Duodenal mucosa (tissue), 2 donors: ENCODE data around the gene KRTAP27-1.

Experiments
- H3K27ac ChIP-seq: one replicate; pipeline ENCODE4 v1.7.0; 2013; ENCODE audit warnings: low read depth, low read length
- H3K27me3 ChIP-seq, 2 donors: one replicate each; pipeline ENCODE4 v1.7.0; 2013; ENCODE audit warnings: low read length in 2 of 2, control low read depth in 1 of 2; ENCODE audit not compliant: insufficient read depth in 2 of 2, control insufficient read depth in 1 of 2
- H3K36me3 ChIP-seq, 2 donors: one replicate each; pipeline ENCODE4 v1.7.0; 2013; ENCODE audit warnings: low read length in 2 of 2, control low read depth in 1 of 2; ENCODE audit not compliant: insufficient read depth in 2 of 2, control insufficient read depth in 1 of 2
- H3K4me1 ChIP-seq, 2 donors: one replicate each; pipeline ENCODE4 v1.7.0; 2013; ENCODE audit warnings: low read length in 2 of 2, control low read depth in 1 of 2; ENCODE audit not compliant: insufficient read depth in 2 of 2, control insufficient read depth in 1 of 2
- H3K4me3 ChIP-seq, 2 donors: one replicate each; pipeline ENCODE4 v1.7.0; 2013; ENCODE audit warnings: low read length in 2 of 2, low read depth in 1 of 2
- H3K9ac ChIP-seq, 2 donors: one replicate each; pipeline ENCODE4 v1.7.0; 2013; ENCODE audit warnings: low read length in 2 of 2, low read depth in 1 of 2
- H3K9me3 ChIP-seq, 2 donors: one replicate each; pipeline ENCODE4 v1.7.0; 2013; ENCODE audit warnings: low read length in 2 of 2, control low read depth in 1 of 2; ENCODE audit not compliant: control insufficient read depth in 1 of 2

Gene KRTAP27-1

GRCh38 chr21:30340714-30341573, 3.5 kb upstream of the KRTAP27-1 start:
- H3K27ac ChIP-seq = no peak overlapping the region
- no peak overlapping the region for H3K4me3 ChIP-seq
- no peaks in the 10 kb centered on the region for H3K4me1 ChIP-seq
- H3K9me3 ChIP-seq = peaks cover 0 to 5% of the 10 kb centered on the region in 2 donors
- H3K27me3 ChIP-seq = no peaks in the 10 kb centered on the region
- no peaks in the 10 kb centered on the region for H3K36me3 ChIP-seq
- no peak overlapping the region for H3K9ac ChIP-seq

GRCh38 chr21:30338717-30339116, 1.2 kb upstream of the KRTAP27-1 start:
- Histone ChIP-seq H3K9me3 (peaks cover 0 to 5% of the 10 kb centered on the region in 2 donors), H3K27me3 (no peaks in the 10 kb centered on the region), H3K4me1 (no peaks in the 10 kb centered on the region), H3K36me3 (no peaks in the 10 kb centered on the region), H3K4me3 (no peak overlapping the region), H3K27ac (no peak overlapping the region), H3K9ac (no peak overlapping the region)

GRCh38 chr21:30337772-30338171, 278 bp upstream of the KRTAP27-1 start:
- no peaks in the 10 kb centered on the region for H3K27me3 ChIP-seq
- H3K4me3 ChIP-seq = no peak overlapping the region
- no peaks in the 10 kb centered on the region for H3K36me3 ChIP-seq
- no peaks in the 10 kb centered on the region for H3K4me1 ChIP-seq
- H3K9me3 ChIP-seq = peaks cover 0 to 5% of the 10 kb centered on the region in 2 donors
- no peak overlapping the region for H3K9ac ChIP-seq
- H3K27ac ChIP-seq = no peak overlapping the region

GRCh38 chr21:30336596-30336995, 898 bp downstream of the KRTAP27-1 start:
- H3K4me3 ChIP-seq = no peak overlapping the region
- peaks cover 0 to 5% of the 10 kb centered on the region in 2 donors for H3K9me3 ChIP-seq
- H3K9ac ChIP-seq = no peak overlapping the region
- no peaks in the 10 kb centered on the region for H3K4me1 ChIP-seq
- no peaks in the 10 kb centered on the region for H3K27me3 ChIP-seq
- H3K36me3 ChIP-seq = no peaks in the 10 kb centered on the region
- H3K27ac ChIP-seq = no peak overlapping the region

- Histone ChIP-seq H3K4me1 (no peaks in the 10 kb centered on the region), H3K4me3 (no peak overlapping the region), H3K36me3 (no peaks in the 10 kb centered on the region), H3K9ac (no peak overlapping the region), H3K27ac (no peak overlapping the region), H3K9me3 (peaks cover 0 to 5% of the 10 kb centered on the region in 2 donors), H3K27me3 (no peaks in the 10 kb centered on the region)
Observed at GRCh38 chr21:30333736-30334135, 3.8 kb downstream of the KRTAP27-1 start.

GRCh38 chr21:30332681-30333080, 4.8 kb downstream of the KRTAP27-1 start:
- Histone ChIP-seq H3K4me3 (no peak overlapping the region), H3K27ac (no peak overlapping the region), H3K36me3 (no peaks in the 10 kb centered on the region), H3K4me1 (no peaks in the 10 kb centered on the region), H3K27me3 (no peaks in the 10 kb centered on the region), H3K9me3 (peaks cover 3 to 5% of the 10 kb centered on the region in 2 donors), H3K9ac (no peak overlapping the region)

GRCh38 chr21:30329203-30329875, 8.2 kb downstream of the KRTAP27-1 start:
- Histone ChIP-seq H3K27ac (no peak overlapping the region), H3K36me3 (no peaks in the 10 kb centered on the region), H3K9ac (no peak overlapping the region), H3K9me3 (peaks cover 3 to 13% of the 10 kb centered on the region in 2 donors), H3K4me1 (no peaks in the 10 kb centered on the region), H3K27me3 (no peaks in the 10 kb centered on the region), H3K4me3 (no peak overlapping the region)

- Histone ChIP-seq H3K4me3 (no peak overlapping the region), H3K9ac (no peak overlapping the region), H3K36me3 (no peaks in the 10 kb centered on the region), H3K4me1 (no peaks in the 10 kb centered on the region), H3K9me3 (peaks cover 3 to 19% of the 10 kb centered on the region in 2 donors), H3K27me3 (no peaks in the 10 kb centered on the region), H3K27ac (no peak overlapping the region)
Observed at GRCh38 chr21:30326390-30326789, 11.1 kb downstream of the KRTAP27-1 start.

GRCh38 chr21:30320215-30320614, 17.3 kb downstream of the KRTAP27-1 start, which contains the start of gene KRTAP26-1:
KRTAP26-1 (minus strand) TSS chr21:30320315; CDS start chr21:30320035, 280 bp downstream.
- H3K4me3 ChIP-seq = no peak within 1 kb of the TSS
- no peaks in the 10 kb centered on the region for H3K36me3 ChIP-seq
- H3K4me1 ChIP-seq = no peaks in the 10 kb centered on the region
- no peak within 1 kb of the TSS for H3K27ac ChIP-seq
- H3K9ac ChIP-seq = no peak within 1 kb of the TSS
- no peaks in the 10 kb centered on the region for H3K27me3 ChIP-seq
- H3K9me3 ChIP-seq = peaks cover 1 to 12% of the 10 kb centered on the region in 2 donors

- no peaks in the 10 kb centered on the region for H3K36me3 ChIP-seq
- H3K9me3 ChIP-seq = peaks cover 1 to 7% of the 10 kb centered on the region in 2 donors
- no peak overlapping the region for H3K4me3 ChIP-seq
- H3K27me3 ChIP-seq = no peaks in the 10 kb centered on the region
- no peaks in the 10 kb centered on the region for H3K4me1 ChIP-seq
- H3K9ac ChIP-seq = no peak overlapping the region
- H3K27ac ChIP-seq = no peak overlapping the region
Observed at GRCh38 chr21:30315701-30316100, 21.8 kb downstream of the KRTAP27-1 start.
